Stimulated activated CD4-positive, alpha-beta T cell treated with anti-CD3 and anti-CD28 coated beads, Interleukin-15, amount 100 ng/mL, for 24 hours (primary cell): ENCODE data around the gene TMED10.
A peak's percentile ranks its signal among the peaks of the same experiment; 100 is the strongest.

Experiments used
- DNase-seq: peaks from one replicate; pipeline ENCODE4 v3.0.0-alpha.2; 2020

Gene TMED10

GRCh38 chr14:75176142-75176820 is at the start of gene TMED10:
TSS of gene TMED10 (minus strand) at chr14:75176612. CDS start at chr14:75176579, 33 bp downstream.
- peak; percentile 92 for DNase-seq

- DNase-seq: no peak
These were observed 48.1 kb upstream of the TMED10 start for GRCh38 chr14:75224561-75224960.

- DNase-seq: peak; percentile 12
These were observed 47.3 kb upstream of the TMED10 start for GRCh38 chr14:75223664-75224154.

- no peak for DNase-seq
These were observed 45.8 kb upstream of the TMED10 start for GRCh38 chr14:75222208-75222701.

GRCh38 chr14:75221797-75222196 is 45.4 kb upstream of the TMED10 start:
- DNase-seq: no peak

GRCh38 chr14:75220156-75220555 is 43.7 kb upstream of the TMED10 start:
- no peak for DNase-seq

- no peak for DNase-seq
These were observed 41.2 kb upstream of the TMED10 start for GRCh38 chr14:75217508-75218206.

GRCh38 chr14:75216427-75217006 is 40.1 kb upstream of the TMED10 start:
- DNase-seq: no peak

GRCh38 chr14:75215520-75215919 is 39.1 kb upstream of the TMED10 start:
- DNase-seq: no peak

GRCh38 chr14:75214558-75214957 is 38.1 kb upstream of the TMED10 start:
- no peak for DNase-seq

- DNase-seq: no peak
These were observed 36.8 kb upstream of the TMED10 start for GRCh38 chr14:75213172-75213571.

GRCh38 chr14:75208843-75209242 is 32.4 kb upstream of the TMED10 start:
- DNase-seq: no peak

GRCh38 chr14:75206190-75206589 is 29.8 kb upstream of the TMED10 start:
- DNase-seq: no peak

- peak; percentile 6 for DNase-seq
These were observed 29.2 kb upstream of the TMED10 start for GRCh38 chr14:75205591-75205990.

- DNase-seq: no peak
These were observed 27.7 kb upstream of the TMED10 start for GRCh38 chr14:75204116-75204515.

GRCh38 chr14:75202657-75203056 is 26.2 kb upstream of the TMED10 start:
- no peak for DNase-seq

- no peak for DNase-seq
These were observed 24.7 kb upstream of the TMED10 start for GRCh38 chr14:75201087-75201486.

GRCh38 chr14:75200451-75200850 is 24.0 kb upstream of the TMED10 start:
- no peak for DNase-seq

- DNase-seq: no peak
These were observed 22.0 kb upstream of the TMED10 start for GRCh38 chr14:75198291-75198933.

GRCh38 chr14:75197338-75197737 is 20.9 kb upstream of the TMED10 start:
- no peak for DNase-seq

GRCh38 chr14:75196468-75196867 is 20.1 kb upstream of the TMED10 start:
- DNase-seq: no peak

GRCh38 chr14:75196064-75196463 is 19.7 kb upstream of the TMED10 start:
- DNase-seq: no peak

GRCh38 chr14:75191100-75191499 is 14.7 kb upstream of the TMED10 start:
- DNase-seq: no peak
